CD4-positive, alpha-beta T cell (primary cell): Measurements from ENCODE around the gene PISD. TPM values are rescaled to one million over a fixed set of nuclear protein-coding genes. Genes with fewer than 3 reads are reported as not detected.

Source experiments
- ATAC-seq: fragments of 200-7000 bp; cut with Tn5 transposase; one replicate; pipeline ENCODE4 v1.10.0; 2022; ENCODE audit warnings: mild to moderate bottlenecking; ENCODE audit not compliant: poor library complexity
- CTCF ChIA-PET: fragments of 350-600 bp; sonication (Branson Sonifier 250); formaldehyde crosslinking; loops from one replicate; lab custom pipeline; 2021; ENCODE audit warnings: antibody characterized with exemption, inconsistent platforms; lab: Charles Lee
- POLR2A ChIA-PET: fragments of 350-600 bp; sonication (Branson Sonifier 250); formaldehyde crosslinking; loops from one replicate; lab custom pipeline; 2021; ENCODE audit warnings: antibody characterized with exemption, inconsistent platforms; lab: Charles Lee
- DNase-seq, 14 experiments: peaks; one replicate each; pipeline ENCODE4 v3.0.0-alpha.2; 2013 to 2020; ENCODE audit warnings: mixed read lengths in 2 of 14
- H3K27ac ChIP-seq, 2 donors: one replicate each; pipeline versions ENCODE4 v1.5.1 to v1.7.0; 2013; ENCODE audit warnings: low read length in 2 of 2, low read depth in 1 of 2, mild to moderate bottlenecking in 1 of 2
- H3K27me3 ChIP-seq, 2 experiments: 1 replicate in 1 of 2; 2 replicates in 1 of 2; pipeline versions ENCODE4 v1.6.1 to v1.7.0; 2013; ENCODE audit warnings: low read length in 2 of 2, control low read depth in 1 of 2, mild to moderate bottlenecking in 1 of 2, moderate library complexity in 1 of 2; ENCODE audit not compliant: insufficient read depth in 2 of 2, control insufficient read depth in 1 of 2
- H3K36me3 ChIP-seq: one replicate; pipeline ENCODE4 v1.6.1; 2013; ENCODE audit warnings: low read length, control low read depth; ENCODE audit not compliant: insufficient read depth
- H3K4me1 ChIP-seq: one replicate; pipeline ENCODE4 v1.6.1; 2013; ENCODE audit warnings: low read length, control low read depth; ENCODE audit not compliant: insufficient read depth
- H3K4me3 ChIP-seq: one replicate; pipeline ENCODE4 v1.5.1; 2013; ENCODE audit warnings: mild to moderate bottlenecking, low read length, moderate library complexity
- H3K9me3 ChIP-seq, 2 experiments: 1 replicate in 1 of 2; 2 replicates in 1 of 2; pipeline versions ENCODE4 v1.6.1 to v1.7.0; 2013; ENCODE audit warnings: low read length in 2 of 2, mild to moderate bottlenecking in 2 of 2, control low read depth in 1 of 2, moderate library complexity in 1 of 2; ENCODE audit not compliant: control insufficient read depth in 1 of 2, insufficient read depth in 1 of 2
- H3K27ac Mint-ChIP-seq: one replicate; pipeline ENCODE4 v1.8.0; 2020; ENCODE audit warnings: mixed read lengths
- H3K27me3 Mint-ChIP-seq: one replicate; pipeline ENCODE4 v1.8.0; 2021; ENCODE audit warnings: mixed read lengths
- H3K36me3 Mint-ChIP-seq: one replicate; pipeline ENCODE4 v1.8.0; 2021; ENCODE audit warnings: low read depth, mixed read lengths
- H3K4me1 Mint-ChIP-seq: one replicate; pipeline ENCODE4 v1.8.0; 2021; ENCODE audit warnings: low read depth, mixed read lengths
- H3K4me3 Mint-ChIP-seq: one replicate; pipeline ENCODE4 v1.8.0; 2020; ENCODE audit warnings: mild to moderate bottlenecking, mixed read lengths
- H3K9me3 Mint-ChIP-seq: one replicate; pipeline ENCODE4 v1.8.0; 2020; ENCODE audit warnings: mixed read lengths
- CTCF ChIP-seq: fragments of 200-600 bp; IDR thresholded peaks from one replicate; pipeline ENCODE4 v1.8.0; 2022; ENCODE audit warnings: antibody characterized with exemption, mild to moderate bottlenecking
- intact Hi-C, 2 experiments: fragments of 100-400 bp; cut with DNase I in 1 of 2; cut with micrococcal nuclease in 1 of 2; formaldehyde crosslinking; loops; one replicate each; pipeline versions ENCODE4 v1.15.1 to v1.9.0; 2023 to 2025; cut with DNase I, micrococcal nuclease
- total RNA-seq, 174 experiments: library from RNA in 2 of 174; stranded (reverse) in 2 of 174; gene quantifications; one replicate each; pipeline ENCODE4 v1.2.3 and lab custom pipeline; 2021 to 2026

PISD gene
- total RNA-seq, 2 experiments from 2014 or later: 23.4 to 25.3 TPM

- DNase-seq (no peak), ATAC-seq (no peak)
- Histone ChIP-seq H3K36me3 (peaks cover 66% of the 10 kb centered on the region), H3K27ac (no peak overlapping the region), H3K4me1 (peaks cover 11% of the 10 kb centered on the region), H3K9me3 (no peaks in the 10 kb centered on the region), H3K4me3 (no peak overlapping the region), H3K27me3 (no peaks in the 10 kb centered on the region)
- Mint-ChIP-seq H3K9me3 (no peaks in the 10 kb centered on the region), H3K27me3 (no peaks in the 10 kb centered on the region), H3K4me1 (peaks cover 2% of the 10 kb centered on the region), H3K4me3 (no peak overlapping the region), H3K36me3 (peaks cover 87% of the 10 kb centered on the region), H3K27ac (no peak overlapping the region)
- POLR2A ChIA-PET: no interaction called here
- intact Hi-C loops: no loop called here
- no peak for TF ChIP-seq CTCF
- CTCF ChIA-PET: no interaction called here
Measured at GRCh38 chr22:31610611-31611010, 51.4 kb downstream of the PISD start.

- CTCF ChIA-PET: no interaction called here
- POLR2A ChIA-PET: no interaction called here
- no peak overlapping the region for H3K27ac Mint-ChIP-seq
Measured at GRCh38 chr22:31609716-31610115, 52.3 kb downstream of the PISD start.

GRCh38 chr22:31607696-31608095, 54.3 kb downstream of the PISD start:
- no peak overlapping the region for H3K27ac ChIP-seq
- CTCF ChIA-PET: no interaction called here
- peaks cover 79% of the 10 kb centered on the region for H3K36me3 ChIP-seq
- H3K4me1 ChIP-seq: no peaks in the 10 kb centered on the region
- no peaks in the 10 kb centered on the region for H3K4me1 Mint-ChIP-seq
- POLR2A ChIA-PET: no interaction called here
- no peaks in the 10 kb centered on the region for H3K27me3 Mint-ChIP-seq
- intact Hi-C loops: no loop called here
- no peaks in the 10 kb centered on the region for H3K9me3 ChIP-seq
- no peaks in the 10 kb centered on the region for H3K9me3 Mint-ChIP-seq
- no peak overlapping the region for H3K4me3 Mint-ChIP-seq
- ATAC-seq (no peak), DNase-seq (peak in 1 of 14 experiments; percentile 10)
- no peak overlapping the region for H3K27ac Mint-ChIP-seq
- no peak for TF ChIP-seq CTCF
- peaks cover 89% of the 10 kb centered on the region for H3K36me3 Mint-ChIP-seq
- no peaks in the 10 kb centered on the region for H3K27me3 ChIP-seq
- no peak overlapping the region for H3K4me3 ChIP-seq

More at GRCh38 chr22:31609716-31610115, 52.3 kb downstream of the PISD start:
- Histone ChIP-seq H3K4me1 (peaks cover 3% of the 10 kb centered on the region), H3K27me3 (no peaks in the 10 kb centered on the region), H3K9me3 (no peaks in the 10 kb centered on the region), H3K4me3 (no peak overlapping the region), H3K36me3 (peaks cover 72% of the 10 kb centered on the region), H3K27ac (no peak overlapping the region)
- Mint-ChIP-seq H3K36me3 (peaks cover 88% of the 10 kb centered on the region), H3K27me3 (no peaks in the 10 kb centered on the region), H3K9me3 (no peaks in the 10 kb centered on the region), H3K4me3 (no peak overlapping the region), H3K4me1 (no peaks in the 10 kb centered on the region)
- no peak for TF ChIP-seq CTCF
- DNase-seq: no peak
- intact Hi-C loops: no loop called here
- ATAC-seq: no peak
